Measurements from ENCODE around the gene MAP7D3.
"Not testable (repeated sequence)": the region's sequence is repeated elsewhere in the genome, so short reads cannot be mapped to it uniquely, and the experiment has no call there.

Gene MAP7D3

DNA sequence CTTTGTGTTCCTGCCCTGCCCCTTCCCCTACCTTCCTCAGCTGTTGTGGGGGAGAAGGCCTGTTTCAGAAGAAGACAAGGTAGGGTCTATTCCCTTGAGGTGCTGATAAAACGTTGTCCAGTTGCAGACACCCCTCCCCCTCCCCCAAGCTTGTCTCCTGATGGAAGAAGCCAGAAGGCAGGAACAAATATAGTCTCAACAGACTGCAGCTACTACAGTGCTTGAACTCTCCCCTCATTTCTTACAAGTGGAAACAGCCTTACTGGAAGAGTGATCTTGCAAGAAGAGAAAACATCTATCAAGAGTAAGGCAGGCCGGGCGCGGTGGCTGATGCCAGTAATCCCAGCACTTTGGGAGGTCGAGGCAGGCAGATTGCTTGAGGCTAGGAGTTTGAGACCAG is 11.0 kb upstream of the MAP7D3 start:
- H3K4me1 Mint-ChIP-seq (ENCODE audit: low read depth): peaks cover 20% of the 10 kb centered on the region
- no peaks in the 10 kb centered on the region for H3K36me3 Mint-ChIP-seq (ENCODE audit: low read depth)
- H3K4me3 Mint-ChIP-seq: no peak overlapping the region
- no peak overlapping the region for H3K27ac Mint-ChIP-seq
- peaks cover 5% of the 10 kb centered on the region for H3K27me3 Mint-ChIP-seq
- no peak for DNase-seq
- H3K9me3 Mint-ChIP-seq: no peaks in the 10 kb centered on the region

DNA sequence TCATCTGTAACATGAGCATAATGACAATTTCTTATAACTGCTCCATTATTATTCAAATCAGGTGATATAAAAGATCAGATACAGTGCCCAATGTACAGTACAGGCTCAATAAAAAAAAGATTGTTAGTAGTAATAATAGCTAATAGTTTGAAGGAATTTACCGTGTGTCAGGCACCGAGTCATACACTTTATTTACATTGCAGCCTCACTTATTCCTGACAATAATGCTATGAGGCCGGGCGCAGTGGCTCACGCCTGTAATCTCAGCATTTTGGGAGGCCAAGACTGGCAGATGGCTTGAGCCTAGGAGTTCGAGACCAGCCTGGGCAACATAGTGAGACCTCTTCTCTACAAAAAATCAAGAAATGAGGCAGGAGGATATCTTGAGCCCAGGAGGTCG is 10.1 kb upstream of the MAP7D3 start:
- H3K36me3 Mint-ChIP-seq (ENCODE audit: low read depth): no peaks in the 10 kb centered on the region
- H3K9me3 Mint-ChIP-seq: no peaks in the 10 kb centered on the region

GRCh38 chrX:136260776-136261175 is 9.6 kb upstream of the MAP7D3 start:
- peaks cover 20% of the 10 kb centered on the region for H3K4me1 Mint-ChIP-seq (ENCODE audit: low read depth)
- H3K9me3 Mint-ChIP-seq: no peaks in the 10 kb centered on the region
- H3K4me3 Mint-ChIP-seq: no peak overlapping the region
- H3K27me3 Mint-ChIP-seq: peaks cover 8% of the 10 kb centered on the region
- no peak for DNase-seq
- peak overlapping the region; percentile 55 for H3K27ac Mint-ChIP-seq
- no peaks in the 10 kb centered on the region for H3K36me3 Mint-ChIP-seq (ENCODE audit: low read depth)

More for the DNA sequence above, 10.1 kb upstream of the MAP7D3 start:
- H3K4me3 Mint-ChIP-seq: no peak overlapping the region
- peaks cover 20% of the 10 kb centered on the region for H3K4me1 Mint-ChIP-seq (ENCODE audit: low read depth)
- DNase-seq: no peak
- peaks cover 8% of the 10 kb centered on the region for H3K27me3 Mint-ChIP-seq
- H3K27ac Mint-ChIP-seq: no peak overlapping the region

GRCh38 chrX:136259543-136259942 is 8.3 kb upstream of the MAP7D3 start:
- Mint-ChIP-seq H3K4me1 (ENCODE audit: low read depth) (peaks cover 20% of the 10 kb centered on the region), H3K27me3 (peaks cover 8% of the 10 kb centered on the region), H3K27ac (peak overlapping the region; percentile 30), H3K4me3 (no peak overlapping the region), H3K9me3 (no peaks in the 10 kb centered on the region), H3K36me3 (ENCODE audit: low read depth) (no peaks in the 10 kb centered on the region)
- no peak for DNase-seq

DNA sequence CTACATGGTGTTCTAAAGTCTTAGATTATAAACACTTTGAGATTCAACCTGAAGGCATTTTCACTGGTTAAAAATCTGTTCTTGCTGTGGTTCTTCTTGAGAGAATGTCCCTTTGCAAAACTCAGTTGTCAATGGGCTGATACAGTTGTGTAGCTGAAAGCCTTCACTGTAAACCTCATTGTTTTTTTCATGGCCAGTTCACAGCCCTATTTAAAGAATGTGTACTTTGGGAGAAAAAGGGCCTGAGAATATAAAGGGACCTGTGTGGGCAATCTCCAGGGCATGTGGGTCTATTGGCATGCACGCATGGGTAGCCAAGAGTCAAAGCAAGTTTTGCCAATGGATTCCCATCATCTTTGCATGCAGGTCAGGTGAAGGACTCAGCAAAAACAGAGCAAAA is 7.8 kb upstream of the MAP7D3 start:
- Mint-ChIP-seq H3K27ac (no peak overlapping the region), H3K9me3 (no peaks in the 10 kb centered on the region), H3K27me3 (peaks cover 8% of the 10 kb centered on the region), H3K4me3 (no peak overlapping the region), H3K36me3 (ENCODE audit: low read depth) (no peaks in the 10 kb centered on the region), H3K4me1 (ENCODE audit: low read depth) (peaks cover 20% of the 10 kb centered on the region)
- DNase-seq: no peak

DNA sequence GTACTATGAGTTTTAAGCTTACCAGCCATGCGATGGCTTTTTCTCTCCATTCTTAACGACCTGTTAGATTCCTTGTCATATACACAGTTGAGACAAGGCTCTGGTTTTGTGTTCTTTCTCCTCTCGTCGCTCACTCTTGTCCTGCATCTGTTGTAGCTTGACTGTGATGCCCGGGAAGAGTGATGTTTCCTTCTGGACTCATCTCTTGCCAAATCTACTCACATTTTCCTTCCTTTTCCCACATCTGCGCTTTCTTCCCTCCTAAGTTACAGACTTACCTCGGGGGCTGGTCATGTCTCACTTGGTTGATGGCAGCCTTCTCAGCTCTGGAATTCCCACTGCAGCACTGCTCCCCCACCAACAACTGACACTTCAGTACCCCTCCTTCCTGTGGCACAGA is 4.8 kb upstream of the MAP7D3 start:
- no peaks in the 10 kb centered on the region for H3K9me3 Mint-ChIP-seq
- DNase-seq: no peak
- no peak overlapping the region for H3K4me3 Mint-ChIP-seq
- H3K4me1 Mint-ChIP-seq (ENCODE audit: low read depth): peaks cover 24% of the 10 kb centered on the region
- H3K36me3 Mint-ChIP-seq (ENCODE audit: low read depth): no peaks in the 10 kb centered on the region
- H3K27ac Mint-ChIP-seq: no peak overlapping the region
- peaks cover 13% of the 10 kb centered on the region for H3K27me3 Mint-ChIP-seq

GRCh38 chrX:136255541-136255940 is 4.3 kb upstream of the MAP7D3 start:
- Mint-ChIP-seq H3K9me3 (no peaks in the 10 kb centered on the region), H3K36me3 (ENCODE audit: low read depth) (no peaks in the 10 kb centered on the region), H3K4me1 (ENCODE audit: low read depth) (peaks cover 21% of the 10 kb centered on the region), H3K4me3 (no peak overlapping the region), H3K27me3 (peaks cover 13% of the 10 kb centered on the region), H3K27ac (no peak overlapping the region)
- DNase-seq: no peak

DNA sequence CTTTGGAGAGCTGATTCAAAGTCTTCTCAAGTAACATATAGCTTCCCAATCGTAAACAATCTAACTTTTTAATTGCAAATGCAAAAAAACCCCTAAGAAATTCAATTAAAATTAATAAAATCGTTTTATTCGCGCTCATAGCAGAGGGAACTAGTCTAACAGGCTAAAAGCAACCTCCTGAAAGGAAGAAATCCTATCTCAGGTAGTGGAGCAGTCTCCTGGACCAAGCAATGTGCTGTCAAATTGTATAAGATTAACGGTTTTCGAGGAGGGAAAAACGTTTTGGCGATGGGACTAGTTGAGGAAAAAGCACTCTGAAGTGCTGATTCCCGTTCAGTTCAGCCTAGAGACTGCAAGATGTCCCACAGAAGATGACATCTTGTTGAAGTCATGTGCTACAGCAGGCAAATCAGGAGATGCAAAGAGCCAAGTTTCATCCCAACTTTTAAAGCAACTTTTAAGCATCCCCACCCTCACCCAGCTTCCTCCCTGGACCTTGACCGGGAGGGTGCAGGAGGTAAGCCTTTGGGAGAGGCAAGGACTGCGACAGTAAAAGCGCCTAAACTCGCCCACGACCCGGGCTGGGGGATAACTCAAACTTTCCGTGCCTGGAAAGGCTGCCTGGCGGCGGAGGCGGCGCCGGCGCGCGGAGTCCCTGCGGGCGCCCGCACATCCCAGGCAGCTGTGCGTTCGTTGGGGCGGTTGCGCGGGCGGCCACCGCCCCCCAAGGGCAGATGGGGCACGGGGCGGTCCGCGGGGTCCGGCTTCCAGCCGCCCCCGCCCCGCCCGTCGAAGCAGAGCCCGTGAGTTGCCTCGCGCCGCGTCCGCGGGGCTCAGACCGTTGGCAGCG is 784 bp downstream of the MAP7D3 start:
- Mint-ChIP-seq H3K4me3 (peak overlapping the region; percentile 78), H3K4me1 (ENCODE audit: low read depth) (peaks cover 17% of the 10 kb centered on the region), H3K9me3 (no peaks in the 10 kb centered on the region), H3K36me3 (ENCODE audit: low read depth) (peaks cover under 1% of the 10 kb centered on the region), H3K27me3 (peaks cover 20% of the 10 kb centered on the region), H3K27ac (peak overlapping the region; percentile 76)
- DNase-seq: peak; percentile 61

DNA sequence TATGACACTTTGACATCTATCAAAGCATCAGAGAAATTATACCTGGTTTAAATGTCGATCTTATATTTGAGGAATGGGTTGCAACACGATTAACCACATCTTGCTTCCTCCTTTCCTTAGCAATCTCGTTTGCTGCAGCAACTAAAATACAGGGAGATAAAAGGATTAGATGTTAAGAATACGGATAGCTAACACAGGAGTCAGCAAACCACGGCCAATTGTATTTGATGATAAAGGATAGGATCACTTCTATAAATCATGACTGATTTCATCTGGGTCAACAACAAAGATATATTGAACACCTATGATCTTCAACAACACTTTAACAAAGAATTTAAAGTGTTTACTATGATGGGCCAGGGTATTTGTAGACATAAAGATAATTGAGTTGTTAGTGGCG is 5.0 kb downstream of the MAP7D3 start:
- Mint-ChIP-seq H3K27ac (no peak overlapping the region), H3K4me3 (no peak overlapping the region), H3K9me3 (no peaks in the 10 kb centered on the region), H3K4me1 (ENCODE audit: low read depth) (peaks cover 13% of the 10 kb centered on the region), H3K36me3 (ENCODE audit: low read depth) (peaks cover 33% of the 10 kb centered on the region), H3K27me3 (peaks cover 24% of the 10 kb centered on the region)
- no peak for DNase-seq

GRCh38 chrX:136237849-136238248 is 13.4 kb downstream of the MAP7D3 start:
- H3K27ac Mint-ChIP-seq; DNase-seq; H3K4me1 Mint-ChIP-seq (ENCODE audit: low read depth); H3K9me3 Mint-ChIP-seq; H3K4me3 Mint-ChIP-seq: not testable (repeated sequence)
- peaks cover 14% of the 10 kb centered on the region for H3K27me3 Mint-ChIP-seq
- H3K36me3 Mint-ChIP-seq (ENCODE audit: low read depth): peaks cover 72% of the 10 kb centered on the region

GRCh38 chrX:136237074-136237473 is 14.1 kb downstream of the MAP7D3 start:
- Mint-ChIP-seq H3K4me1 (ENCODE audit: low read depth) (peaks cover 3% of the 10 kb centered on the region), H3K27me3 (peaks cover 10% of the 10 kb centered on the region), H3K27ac (no peak overlapping the region), H3K4me3 (no peak overlapping the region), H3K36me3 (ENCODE audit: low read depth) (peaks cover 69% of the 10 kb centered on the region), H3K9me3 (no peaks in the 10 kb centered on the region)
- DNase-seq: no peak

DNA sequence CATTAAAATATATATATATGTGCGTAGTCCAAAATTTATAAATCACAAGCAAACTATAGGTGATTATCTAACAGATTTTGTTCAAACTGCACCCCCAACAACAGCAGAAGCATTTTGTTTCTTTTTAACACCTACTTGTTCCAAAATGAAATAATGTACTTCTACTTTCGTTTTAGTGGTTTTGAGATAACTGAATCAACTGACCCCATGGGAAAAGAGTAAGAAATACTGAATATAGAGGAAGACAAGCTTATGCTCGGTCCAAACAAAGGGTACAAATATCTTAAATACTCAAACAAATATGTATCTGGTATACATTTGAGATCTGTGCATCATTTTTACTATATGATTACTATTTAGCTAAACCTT is 22.4 kb downstream of the MAP7D3 start:
- DNase-seq: no peak
- Mint-ChIP-seq H3K36me3 (ENCODE audit: low read depth) (peaks cover 81% of the 10 kb centered on the region), H3K27me3 (peaks cover 12% of the 10 kb centered on the region), H3K9me3 (no peaks in the 10 kb centered on the region), H3K4me1 (ENCODE audit: low read depth) (peaks cover 20% of the 10 kb centered on the region), H3K27ac (no peak overlapping the region), H3K4me3 (no peak overlapping the region)

- Mint-ChIP-seq H3K4me1 (ENCODE audit: low read depth) (peaks cover 20% of the 10 kb centered on the region), H3K27ac (peak overlapping the region; percentile 16), H3K27me3 (peaks cover 12% of the 10 kb centered on the region), H3K4me3 (no peak overlapping the region), H3K36me3 (ENCODE audit: low read depth) (peaks cover 82% of the 10 kb centered on the region), H3K9me3 (no peaks in the 10 kb centered on the region)
- no peak for DNase-seq
These were observed 23.0 kb downstream of the MAP7D3 start for GRCh38 chrX:136227948-136228838.

DNA sequence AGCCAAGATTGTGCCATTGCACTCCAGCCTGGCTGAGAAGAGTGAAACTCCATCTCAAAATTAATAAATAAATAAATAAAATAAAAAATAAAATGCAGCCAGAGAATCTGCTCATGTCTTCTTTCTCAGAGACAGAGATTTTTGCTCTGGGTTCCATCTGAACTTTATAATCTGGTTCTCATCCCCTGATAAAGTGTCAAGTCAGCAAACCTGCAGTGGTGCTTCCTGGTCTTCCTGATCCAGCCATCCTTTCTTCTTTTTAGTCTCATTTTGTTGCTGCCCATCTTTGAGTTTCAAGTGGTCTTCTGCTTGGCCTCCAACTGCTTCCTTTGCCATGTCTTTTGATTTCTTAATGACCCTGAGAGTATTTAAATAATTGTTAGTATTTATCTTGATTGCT is 24.1 kb downstream of the MAP7D3 start:
- Mint-ChIP-seq H3K27me3 (peaks cover 14% of the 10 kb centered on the region), H3K4me1 (ENCODE audit: low read depth) (peaks cover 20% of the 10 kb centered on the region), H3K36me3 (ENCODE audit: low read depth) (peaks cover 86% of the 10 kb centered on the region)

More for the DNA sequence above, 24.1 kb downstream of the MAP7D3 start:
- no peak overlapping the region for H3K4me3 Mint-ChIP-seq
- H3K9me3 Mint-ChIP-seq: no peaks in the 10 kb centered on the region
- DNase-seq: no peak
- no peak overlapping the region for H3K27ac Mint-ChIP-seq
